ENCODE measurements around the gene CHST15. TPM values are rescaled to one million over a fixed set of nuclear protein-coding genes. Genes with fewer than 3 reads are reported as not detected.
A peak's percentile ranks its signal among the peaks of the same experiment; 100 is the strongest.

CHST15 gene
- total and polyA plus RNA-seq, 2 of the 13 experiments (the other 11 are each of a cell fraction or from before 2014, with no cell fraction given): 1.4 to 94.7 TPM

- TF ChIP-seq MYPOP (CRISPR knock-in tag; IDR thresholded peaks at IDR 0.05) (no peak), ZBTB42 (CRISPR knock-in tag; IDR thresholded peaks at IDR 0.05) (no peak), SMARCC2 (IDR thresholded peaks at IDR 0.05) (no peak), KDM6A (CRISPR knock-in tag; IDR thresholded peaks at IDR 0.05; ENCODE audit: low read depth) (no peak), SP140L (CRISPR knock-in tag; IDR thresholded peaks at IDR 0.05; ENCODE audit: borderline replicate concordance) (no peak), EED (CRISPR knock-in tag; IDR thresholded peaks at IDR 0.05) (no peak), MAFK (conservative IDR thresholded peaks at IDR 0.05 in 1 of 2, IDR thresholded peaks at IDR 0.05 in 1 of 2; ENCODE audit: low read length in 2 of 2) (no peak), AGO2 (optimal IDR thresholded peaks at IDR 0.05; ENCODE audit: low read depth, low read length) (peak; percentile 30), PBX2 (CRISPR knock-in tag; IDR thresholded peaks at IDR 0.05) (no peak), HMG20A (CRISPR knock-in tag; IDR thresholded peaks at IDR 0.05; ENCODE audit: borderline replicate concordance) (no peak), ZNF7 (CRISPR knock-in tag; IDR thresholded peaks at IDR 0.05) (no peak), ZBTB49 (CRISPR knock-in tag; IDR thresholded peaks at IDR 0.05; ENCODE audit: borderline replicate concordance) (no peak), MXD4 (CRISPR knock-in tag; IDR thresholded peaks at IDR 0.05) (no peak), REST (IDR thresholded peaks at IDR 0.05; ENCODE audit: borderline replicate concordance in 1 of 2, low read depth in 1 of 2, low read length in 2 of 2) (no peak)
These were observed 88.3 kb downstream of the CHST15 start (continued) for GRCh38 chr10:124005091-124005490.

Measured in HepG2 (cell line).